ENCODE results near the gene POLH. TPM values are rescaled to one million over a fixed set of nuclear protein-coding genes. Genes with fewer than 3 reads are reported as not detected.
A peak's percentile ranks its signal among the peaks of the same experiment; 100 is the strongest.

The POLH gene
- total and polyA plus RNA-seq, 10 of the 15 experiments (the other 5 are each of a cell fraction or from before 2014, with no cell fraction given): 5.5 to 33.6 (median 18.6) TPM

- TF ChIP-seq SRF (IDR thresholded peaks at IDR 0.05; ENCODE audit: low read depth in 2 of 2, low read length in 2 of 2) (0 out of 4 replicates have a peak, but pooled peaks of 1 of the 2 experiments have one; percentile 31), IKZF1 (conservative IDR thresholded peaks at IDR 0.05) (peak; percentile 99), PBX3 (IDR thresholded peaks at IDR 0.05; ENCODE audit: insufficient replicate concordance, low read depth, low read length) (no peak), CBFB (IDR thresholded peaks at IDR 0.05; ENCODE audit: low read depth) (no peak; the same call in 1 of the 2 replicates), ZBTB4 (CRISPR knock-in tag; IDR thresholded peaks at IDR 0.05) (no peak), RAD51 (IDR thresholded peaks at IDR 0.05) (no peak), WRNIP1 (IDR thresholded peaks at IDR 0.05; ENCODE audit: borderline replicate concordance, low read depth, low read length) (no peak), MXI1 (IDR thresholded peaks at IDR 0.05; ENCODE audit: low read depth, low read length) (0 out of 2 replicates have a peak, but pooled peaks have one; percentile 8), RCOR1 (conservative IDR thresholded peaks at IDR 0.05; ENCODE audit: low read depth, low read length) (no peak), MLLT1 (IDR thresholded peaks at IDR 0.05) (no peak), NBN (IDR thresholded peaks at IDR 0.05) (no peak), JUND (IDR thresholded peaks at IDR 0.05; ENCODE audit: low read depth, low read length) (0 out of 2 replicates have a peak, but pooled peaks have one; percentile 15), CHD1 (IDR thresholded peaks at IDR 0.05; ENCODE audit: low read depth, low read length) (no peak; the same call in 1 of the 2 replicates), CREM (IDR thresholded peaks at IDR 0.05; ENCODE audit: low read depth) (peak; percentile 98), ATF7 (IDR thresholded peaks at IDR 0.05; ENCODE audit: low read depth) (0 out of 2 replicates have a peak, but pooled peaks have one; percentile 19), BCLAF1 (IDR thresholded peaks at IDR 0.05) (no peak), SMAD5 (IDR thresholded peaks at IDR 0.05; ENCODE audit: low read depth) (0 out of 2 replicates have a peak, but pooled peaks have one; percentile 6), REST (IDR thresholded peaks at IDR 0.05; ENCODE audit: low read depth, low read length) (no peak), IKZF2 (IDR thresholded peaks at IDR 0.05) (no peak)
Measured at GRCh38 chr6:43629104-43629504, 53.1 kb downstream of the POLH start, which contains the start of gene GTPBP2 (continued).
